Epithelial cell of proximal tubule (primary cell): ENCODE data around the gene AGRN. TPM values are rescaled to one million over a fixed set of nuclear protein-coding genes. Genes with fewer than 3 reads are reported as not detected.
A peak's percentile ranks its signal among the peaks of the same experiment; 100 is the strongest.

Experiments used
- DNase-seq: peaks from one replicate; pipeline ENCODE4 v3.0.0-alpha.2; 2011; ENCODE audit warnings: low read depth
- H3K4me3 ChIP-seq: 2 replicates; pipeline ENCODE4 v1.5.1; 2011; ENCODE audit warnings: low read depth, mild to moderate bottlenecking, low read length
- CTCF ChIP-seq: conservative IDR thresholded peaks from 2 replicates; pipeline ENCODE4 v1.5.1; 2012; ENCODE audit warnings: low read depth, mild to moderate bottlenecking, low read length
- total RNA-seq: library from RNA; depleted of rRNA; stranded (reverse); fragments of >200 nt; gene quantifications from 2 replicates; pipeline ENCODE4 v1.2.3, GENCODE V29; 2015

AGRN gene
- total RNA-seq, 1 donor from 2014 or later = 462 TPM

DNA sequence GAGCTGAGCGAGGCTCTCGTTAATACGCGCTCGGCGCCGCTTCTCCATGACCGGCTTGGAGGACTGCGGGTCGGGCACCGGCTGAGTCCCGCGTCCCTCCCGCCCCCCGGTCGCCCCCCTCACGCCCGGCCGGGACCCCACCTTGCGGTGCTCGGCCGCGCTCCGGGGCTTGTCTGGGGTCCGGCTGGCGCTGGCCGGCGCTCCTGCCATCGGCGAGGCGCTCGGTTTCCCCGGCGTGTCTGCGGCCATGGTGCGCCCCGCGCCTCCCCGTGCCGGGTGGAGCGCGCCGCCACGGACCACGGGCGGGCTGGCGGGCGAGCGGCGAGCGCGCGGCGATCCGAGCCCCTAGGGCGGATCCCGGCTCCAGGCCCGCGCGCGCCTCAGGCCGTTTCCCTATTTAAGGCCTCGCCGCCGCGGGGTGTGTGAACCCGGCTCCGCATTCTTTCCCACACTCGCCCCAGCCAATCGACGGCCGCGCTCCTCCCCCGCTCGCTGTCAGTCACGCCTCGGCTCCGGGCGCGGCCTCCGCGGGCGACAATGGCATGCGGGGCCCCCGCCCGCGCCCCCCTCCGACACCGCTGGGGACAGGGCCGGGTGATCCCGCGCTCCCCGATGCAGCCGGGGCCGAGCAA, 20.1 kb upstream of the AGRN start, which contains the start of gene HES4:
Gene HES4 (minus strand): TSS at position 373 of the 632 bp plus-strand sequence. CDS start 124 bp downstream, at position 249.
- peak within 1 kb of the TSS; percentile 80 for H3K4me3 ChIP-seq
- no peak for TF ChIP-seq CTCF
- no peak for DNase-seq

DNA sequence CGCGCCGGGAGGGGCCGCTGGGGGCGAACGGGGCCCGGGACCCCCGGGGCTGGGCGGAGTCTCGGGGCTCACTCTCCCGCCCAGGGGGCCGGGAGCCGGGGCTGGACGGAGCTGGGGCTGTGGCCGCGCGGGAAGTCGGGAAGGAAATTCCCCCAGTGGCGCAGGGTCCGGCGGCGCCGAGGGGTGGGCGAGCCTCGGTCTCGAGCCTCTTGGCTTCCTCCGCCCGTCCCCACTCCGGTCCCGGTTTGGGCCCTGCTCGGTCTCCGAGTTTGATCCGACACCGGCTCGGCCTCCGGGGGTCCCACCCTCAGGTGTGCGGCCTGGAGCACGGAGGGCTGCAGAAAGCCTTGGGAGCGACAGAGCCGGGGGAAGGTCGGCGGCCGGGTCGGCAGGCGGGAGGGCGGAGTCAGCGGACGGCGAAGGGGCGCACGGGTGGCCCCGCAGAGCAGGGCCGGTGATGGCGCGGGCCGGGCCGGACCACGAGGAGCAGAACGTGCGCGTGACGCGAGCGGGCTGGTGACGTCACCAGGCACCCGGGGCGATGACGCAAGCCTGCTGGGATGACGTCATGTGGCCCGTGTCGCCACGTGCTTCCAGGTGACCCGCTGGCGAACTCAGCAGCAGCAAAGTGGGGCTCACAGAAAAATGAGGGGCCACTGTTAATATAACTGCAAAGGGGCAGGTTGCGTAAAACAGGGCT, 19.4 kb upstream of the AGRN start:
- peak overlapping the region; percentile 80 for H3K4me3 ChIP-seq
- no peak for DNase-seq
- TF ChIP-seq CTCF = no peak

- TF ChIP-seq CTCF = no peak
- peak overlapping the region; percentile 80 for H3K4me3 ChIP-seq
- no peak for DNase-seq
These were observed 18.7 kb upstream of the AGRN start for GRCh38 chr1:1001057-1001783.

DNA sequence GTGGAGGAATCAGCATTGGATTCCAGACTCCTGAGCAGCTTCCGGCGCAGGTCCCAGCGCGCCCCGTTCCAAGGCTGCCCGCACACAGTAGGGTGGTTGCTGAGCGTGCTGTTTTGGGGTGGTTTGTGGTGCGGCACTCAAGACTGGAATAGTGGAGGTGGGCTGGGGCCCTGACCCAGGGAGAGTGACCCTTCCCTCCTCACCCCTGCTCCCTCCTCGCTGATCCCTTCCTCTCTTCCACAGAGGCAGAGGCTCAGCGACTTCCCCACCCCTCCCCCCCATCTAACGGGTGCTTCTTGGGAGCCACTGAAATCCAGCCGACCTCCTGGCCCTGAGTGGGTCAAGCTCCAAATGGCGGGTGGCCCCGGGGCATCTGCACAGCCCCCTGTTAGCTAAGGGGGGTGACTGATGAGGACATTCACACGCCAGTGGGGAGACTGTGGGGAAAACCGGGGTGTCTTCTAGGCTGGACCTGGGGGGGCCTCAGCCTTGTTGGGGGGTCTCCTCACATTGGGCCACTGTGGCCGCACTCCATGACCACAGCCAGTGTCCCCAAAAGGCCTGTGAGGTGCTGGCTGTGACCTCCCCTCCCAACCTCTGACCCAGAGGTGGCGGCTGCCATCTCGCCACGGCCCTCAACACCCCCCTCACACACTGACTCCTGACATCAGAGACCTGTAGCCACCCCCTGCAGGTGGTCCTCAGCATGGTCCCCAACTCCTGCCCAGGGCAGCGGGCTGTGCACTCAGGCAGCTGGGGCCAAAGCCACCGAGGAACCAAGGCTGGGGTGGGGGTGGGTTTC, 16.1 kb upstream of the AGRN start:
- no peak for TF ChIP-seq CTCF
- no peak for DNase-seq
- H3K4me3 ChIP-seq = no peak overlapping the region

DNA sequence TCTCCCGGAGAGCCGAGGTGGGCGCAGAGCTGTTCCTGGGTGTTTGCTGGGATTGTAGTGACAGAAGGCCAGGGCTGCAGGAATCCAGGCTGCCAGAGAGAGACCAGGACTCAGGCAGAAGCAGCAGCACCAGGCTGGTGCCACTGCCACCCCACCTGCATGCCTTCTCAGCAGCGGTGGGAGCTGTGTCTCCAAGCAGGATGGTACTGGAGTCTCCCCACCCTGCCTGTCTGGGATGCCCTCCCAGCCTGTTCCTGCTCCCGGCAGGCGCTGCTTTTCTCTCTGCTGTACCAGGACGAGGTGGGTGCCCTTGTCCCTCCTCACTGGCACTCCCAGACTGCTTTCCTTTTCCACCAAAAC, 15.5 kb upstream of the AGRN start:
- DNase-seq = no peak
- no peak overlapping the region for H3K4me3 ChIP-seq
- no peak for TF ChIP-seq CTCF

DNA sequence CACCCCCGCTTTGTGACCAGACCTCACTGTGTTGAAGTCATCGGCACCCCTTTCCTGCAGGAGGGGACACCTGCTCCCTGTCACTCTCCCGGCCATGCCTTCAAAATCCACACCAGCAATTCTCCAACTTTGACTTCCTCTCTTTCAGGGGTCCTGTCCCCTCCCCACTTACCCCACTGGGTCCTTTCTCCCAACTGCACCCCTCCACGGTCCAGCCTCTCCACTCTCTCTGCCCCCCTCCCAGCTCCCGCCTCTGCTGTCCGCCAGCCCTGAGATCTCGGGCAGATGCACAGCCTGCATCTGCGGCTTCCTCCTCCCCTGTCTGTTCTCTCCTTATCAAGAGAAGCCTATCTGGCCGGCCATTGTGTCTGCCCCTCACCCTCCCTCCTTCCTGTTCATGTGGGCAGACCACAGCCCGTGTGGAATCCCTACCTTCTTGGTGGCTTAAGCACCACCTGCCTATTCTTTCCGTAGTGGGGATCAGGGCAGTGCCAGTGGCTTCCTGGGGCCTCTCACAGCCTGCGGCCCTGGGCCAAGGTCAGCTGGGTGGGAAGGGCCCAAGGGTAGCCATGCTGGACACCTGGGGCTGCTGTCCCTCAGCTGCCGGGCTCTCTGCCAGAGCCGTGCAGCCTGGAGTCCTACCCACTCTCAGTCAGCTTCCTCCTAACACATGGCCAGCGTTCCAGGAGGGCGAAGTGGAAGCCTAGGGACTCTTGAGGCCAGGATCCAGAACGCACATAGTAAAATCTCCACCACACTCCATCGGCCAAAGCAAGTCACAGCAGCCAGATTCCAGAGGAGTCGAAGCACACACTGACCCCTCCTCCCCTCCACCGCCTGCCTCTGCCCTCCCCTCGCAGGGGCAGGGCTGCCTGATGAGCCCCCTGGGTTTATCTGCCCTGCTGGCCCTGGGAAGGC, 14.9 kb upstream of the AGRN start:
- TF ChIP-seq CTCF = no peak
- no peak for DNase-seq
- H3K4me3 ChIP-seq = no peak overlapping the region
